ENCODE measurements around the gene NIPSNAP2. TPM values are rescaled to one million over a fixed set of nuclear protein-coding genes. Genes with fewer than 3 reads are reported as not detected.

NIPSNAP2 gene
- polyA plus RNA-seq, 1 of the 3 experiments (the other 2 are of a cell fraction), result 57.5 TPM

GRCh38 chr7:55975988-55976633, 11.7 kb downstream of the NIPSNAP2 start (continued):
- TF ChIP-seq, protein P1, sequence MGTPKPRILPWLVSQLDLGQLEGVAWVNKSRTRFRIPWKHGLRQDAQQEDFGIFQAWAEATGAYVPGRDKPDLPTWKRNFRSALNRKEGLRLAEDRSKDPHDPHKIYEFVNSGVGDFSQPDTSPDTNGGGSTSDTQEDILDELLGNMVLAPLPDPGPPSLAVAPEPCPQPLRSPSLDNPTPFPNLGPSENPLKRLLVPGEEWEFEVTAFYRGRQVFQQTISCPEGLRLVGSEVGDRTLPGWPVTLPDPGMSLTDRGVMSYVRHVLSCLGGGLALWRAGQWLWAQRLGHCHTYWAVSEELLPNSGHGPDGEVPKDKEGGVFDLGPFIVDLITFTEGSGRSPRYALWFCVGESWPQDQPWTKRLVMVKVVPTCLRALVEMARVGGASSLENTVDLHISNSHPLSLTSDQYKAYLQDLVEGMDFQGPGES (IDR thresholded peaks at IDR 0.05; ENCODE audit: low read depth, low read length), result no peak

DNA sequence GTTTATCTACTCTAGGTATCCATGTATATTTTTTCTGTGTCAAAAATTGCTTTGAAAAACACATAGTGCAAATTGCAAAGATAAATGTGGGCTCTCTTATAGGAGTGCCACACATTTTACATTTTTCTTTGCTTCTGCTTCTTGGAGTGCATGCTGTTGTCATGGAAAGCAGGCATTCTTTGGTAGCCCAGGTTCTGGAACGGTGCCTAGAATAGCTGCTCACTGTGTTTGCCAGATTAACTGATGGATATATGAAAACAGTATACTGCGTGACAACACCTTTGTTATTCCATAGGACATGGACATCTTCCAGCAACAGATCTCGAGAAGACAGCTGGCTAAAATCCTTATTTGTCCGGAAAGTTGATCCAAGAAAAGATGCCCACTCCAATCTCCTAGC, 13.4 kb downstream of the NIPSNAP2 start:
- Histone ChIP-seq H3K9me3 (no peaks in the 10 kb centered on the region), H3K9ac (no peak overlapping the region), H3K4me3 (ENCODE audit: low read depth in 2 of 2, low read length in 1 of 2) (no peak overlapping the region), H3K27ac (ENCODE audit: low read depth in 2 of 2, low read length in 1 of 2) (peak overlapping the region in 1 of 2 experiments; percentile 11; a peak in 3 of 4 replicates), H3K4me2 (0 out of 2 replicates have a peak overlapping the region, but pooled peaks have one; percentile 21), H3K9me2 (no peaks in the 10 kb centered on the region), H3F3A (replicated peaks; ENCODE audit: insufficient read depth) (no peaks in the 10 kb centered on the region), H4K20me1 (ENCODE audit: insufficient read depth) (peaks cover 44% of the 10 kb centered on the region), H2AFZ (ENCODE audit: low read depth) (no peak overlapping the region), H3K27me3 (ENCODE audit: insufficient read depth) (no peaks in the 10 kb centered on the region), H3K36me3 (replicated peaks in 1 of 2; ENCODE audit: control insufficient read depth in 1 of 2, insufficient read depth in 2 of 2, low read length in 1 of 2) (peaks cover 41 to 45% of the 10 kb centered on the region in 2 experiments), H3K4me1 (ENCODE audit: control insufficient read depth in 1 of 2, insufficient read depth in 2 of 2, low read depth in 1 of 2, low read length in 1 of 2) (peaks cover 4% of the 10 kb centered on the region in 2 experiments; a peak in 3 of 4 replicates), H3K79me2 (ENCODE audit: insufficient read depth) (peaks cover 42% of the 10 kb centered on the region)
- TF ChIP-seq NFIC (IDR thresholded peaks at IDR 0.05; ENCODE audit: borderline replicate concordance) (peak; percentile 17; the same call in 1 of the 2 replicates), YY1 (IDR thresholded peaks at IDR 0.05; ENCODE audit: low read depth) (no peak), CTCF (IDR thresholded peaks at IDR 0.05) (no peak), PBX3 (IDR thresholded peaks at IDR 0.05) (no peak; the same call in 1 of the 2 replicates), TEAD4 (IDR thresholded peaks at IDR 0.05; ENCODE audit: borderline replicate concordance, insufficient read depth) (no peak)
- TF ChIP-seq, protein P2, sequence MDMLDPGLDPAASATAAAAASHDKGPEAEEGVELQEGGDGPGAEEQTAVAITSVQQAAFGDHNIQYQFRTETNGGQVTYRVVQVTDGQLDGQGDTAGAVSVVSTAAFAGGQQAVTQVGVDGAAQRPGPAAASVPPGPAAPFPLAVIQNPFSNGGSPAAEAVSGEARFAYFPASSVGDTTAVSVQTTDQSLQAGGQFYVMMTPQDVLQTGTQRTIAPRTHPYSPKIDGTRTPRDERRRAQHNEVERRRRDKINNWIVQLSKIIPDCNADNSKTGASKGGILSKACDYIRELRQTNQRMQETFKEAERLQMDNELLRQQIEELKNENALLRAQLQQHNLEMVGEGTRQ (IDR thresholded peaks at IDR 0.05; ENCODE audit: borderline replicate concordance, low read depth, low read length), result no peak
- TF ChIP-seq, protein P3, sequence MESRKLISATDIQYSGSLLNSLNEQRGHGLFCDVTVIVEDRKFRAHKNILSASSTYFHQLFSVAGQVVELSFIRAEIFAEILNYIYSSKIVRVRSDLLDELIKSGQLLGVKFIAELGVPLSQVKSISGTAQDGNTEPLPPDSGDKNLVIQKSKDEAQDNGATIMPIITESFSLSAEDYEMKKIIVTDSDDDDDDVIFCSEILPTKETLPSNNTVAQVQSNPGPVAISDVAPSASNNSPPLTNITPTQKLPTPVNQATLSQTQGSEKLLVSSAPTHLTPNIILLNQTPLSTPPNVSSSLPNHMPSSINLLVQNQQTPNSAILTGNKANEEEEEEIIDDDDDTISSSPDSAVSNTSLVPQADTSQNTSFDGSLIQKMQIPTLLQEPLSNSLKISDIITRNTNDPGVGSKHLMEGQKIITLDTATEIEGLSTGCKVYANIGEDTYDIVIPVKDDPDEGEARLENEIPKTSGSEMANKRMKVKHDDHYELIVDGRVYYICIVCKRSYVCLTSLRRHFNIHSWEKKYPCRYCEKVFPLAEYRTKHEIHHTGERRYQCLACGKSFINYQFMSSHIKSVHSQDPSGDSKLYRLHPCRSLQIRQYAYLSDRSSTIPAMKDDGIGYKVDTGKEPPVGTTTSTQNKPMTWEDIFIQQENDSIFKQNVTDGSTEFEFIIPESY (IDR thresholded peaks at IDR 0.05; ENCODE audit: borderline replicate concordance, low read depth), result no peak
- WGBS (ENCODE audit: low lambda C conversion rate), result 61% methylated on average over 4 of the region's 4 CpGs
- CTCF ChIA-PET, result interaction anchor here (5.3 kb wide), 1 partner anchor 13 kb away, joined by 50 read pairs; the partner anchor contains the start of gene NIPSNAP2
- POLR2A ChIA-PET, result no interaction called here
- no peak for DNase-seq
